ENCODE measurements around the gene TXNRD1.

TXNRD1 gene

DNA sequence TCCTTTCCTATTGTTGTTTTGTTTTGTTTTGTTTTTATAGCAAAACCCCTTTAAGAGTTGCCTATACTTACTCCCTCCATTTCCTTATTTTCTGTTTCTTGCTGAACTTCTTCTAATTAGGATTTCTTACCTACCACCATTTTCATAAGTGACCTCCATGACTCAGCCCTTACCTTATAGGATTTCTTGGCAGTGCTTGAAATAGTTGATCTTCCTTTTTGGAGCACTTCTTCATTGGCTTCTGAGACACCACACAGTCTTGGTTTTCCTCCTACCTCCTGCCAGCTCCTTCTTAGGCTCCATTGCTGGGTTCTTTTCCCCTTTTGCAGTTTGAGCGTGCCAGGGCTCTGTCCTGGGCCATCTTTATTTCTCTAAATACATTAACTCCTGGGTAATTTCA is 64.5 kb downstream of the TXNRD1 start:
- Histone ChIP-seq H3K4me1 (ENCODE audit: control insufficient read depth, insufficient read depth, low read length) (no peaks in the 10 kb centered on the region), H3K36me3 (ENCODE audit: control insufficient read depth, insufficient read depth, low read length) (no peaks in the 10 kb centered on the region), H3K27ac (ENCODE audit: low read depth, low read length) (no peak overlapping the region), H3K9ac (ENCODE audit: low read length) (no peak overlapping the region), H3K4me3 (ENCODE audit: low read length) (no peak overlapping the region), H3K27me3 (ENCODE audit: control insufficient read depth, insufficient read depth, low read length) (no peaks in the 10 kb centered on the region)

GRCh38 chr12:104280717-104281458 is 65.3 kb downstream of the TXNRD1 start:
- no peaks in the 10 kb centered on the region for H3K27me3 ChIP-seq (ENCODE audit: control insufficient read depth, insufficient read depth, low read length)
- no peak overlapping the region for H3K9ac ChIP-seq (ENCODE audit: low read length)
- H3K27ac ChIP-seq (ENCODE audit: low read depth, low read length), result peak overlapping the region; percentile 31
- peaks cover 1% of the 10 kb centered on the region for H3K4me1 ChIP-seq (ENCODE audit: control insufficient read depth, insufficient read depth, low read length)
- H3K36me3 ChIP-seq (ENCODE audit: control insufficient read depth, insufficient read depth, low read length), result no peaks in the 10 kb centered on the region
- H3K4me3 ChIP-seq (ENCODE audit: low read length), result no peak overlapping the region

DNA sequence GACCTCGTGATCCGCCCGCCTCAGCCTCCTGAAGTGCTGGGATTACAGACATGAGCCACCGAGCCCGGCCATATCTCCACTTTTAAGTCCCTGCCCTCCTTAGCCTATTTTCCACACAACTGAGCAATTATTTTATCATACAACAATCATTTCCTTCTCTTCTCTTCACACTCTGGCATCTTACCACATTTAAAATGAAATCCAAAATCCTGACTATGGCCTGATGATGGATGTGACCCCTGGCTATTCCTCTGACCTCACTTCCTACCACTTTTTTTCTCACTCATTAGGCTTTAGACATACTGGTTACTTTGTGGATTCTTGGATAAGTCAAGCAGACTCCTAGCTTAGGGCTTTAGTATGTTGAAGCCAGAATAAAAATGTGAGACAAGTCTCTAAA is 66.1 kb downstream of the TXNRD1 start:
- peaks cover 8% of the 10 kb centered on the region for H3K4me1 ChIP-seq (ENCODE audit: control insufficient read depth, insufficient read depth, low read length)
- no peaks in the 10 kb centered on the region for H3K27me3 ChIP-seq (ENCODE audit: control insufficient read depth, insufficient read depth, low read length)
- no peaks in the 10 kb centered on the region for H3K36me3 ChIP-seq (ENCODE audit: control insufficient read depth, insufficient read depth, low read length)
- H3K4me3 ChIP-seq (ENCODE audit: low read length), result no peak overlapping the region
- H3K9ac ChIP-seq (ENCODE audit: low read length), result no peak overlapping the region
- H3K27ac ChIP-seq (ENCODE audit: low read depth, low read length), result no peak overlapping the region

GRCh38 chr12:104282109-104282508 is 66.5 kb downstream of the TXNRD1 start:
- Histone ChIP-seq H3K4me1 (ENCODE audit: control insufficient read depth, insufficient read depth, low read length) (peaks cover 8% of the 10 kb centered on the region), H3K4me3 (ENCODE audit: low read length) (no peak overlapping the region), H3K9ac (ENCODE audit: low read length) (no peak overlapping the region), H3K36me3 (ENCODE audit: control insufficient read depth, insufficient read depth, low read length) (no peaks in the 10 kb centered on the region), H3K27me3 (ENCODE audit: control insufficient read depth, insufficient read depth, low read length) (no peaks in the 10 kb centered on the region), H3K27ac (ENCODE audit: low read depth, low read length) (no peak overlapping the region)

DNA sequence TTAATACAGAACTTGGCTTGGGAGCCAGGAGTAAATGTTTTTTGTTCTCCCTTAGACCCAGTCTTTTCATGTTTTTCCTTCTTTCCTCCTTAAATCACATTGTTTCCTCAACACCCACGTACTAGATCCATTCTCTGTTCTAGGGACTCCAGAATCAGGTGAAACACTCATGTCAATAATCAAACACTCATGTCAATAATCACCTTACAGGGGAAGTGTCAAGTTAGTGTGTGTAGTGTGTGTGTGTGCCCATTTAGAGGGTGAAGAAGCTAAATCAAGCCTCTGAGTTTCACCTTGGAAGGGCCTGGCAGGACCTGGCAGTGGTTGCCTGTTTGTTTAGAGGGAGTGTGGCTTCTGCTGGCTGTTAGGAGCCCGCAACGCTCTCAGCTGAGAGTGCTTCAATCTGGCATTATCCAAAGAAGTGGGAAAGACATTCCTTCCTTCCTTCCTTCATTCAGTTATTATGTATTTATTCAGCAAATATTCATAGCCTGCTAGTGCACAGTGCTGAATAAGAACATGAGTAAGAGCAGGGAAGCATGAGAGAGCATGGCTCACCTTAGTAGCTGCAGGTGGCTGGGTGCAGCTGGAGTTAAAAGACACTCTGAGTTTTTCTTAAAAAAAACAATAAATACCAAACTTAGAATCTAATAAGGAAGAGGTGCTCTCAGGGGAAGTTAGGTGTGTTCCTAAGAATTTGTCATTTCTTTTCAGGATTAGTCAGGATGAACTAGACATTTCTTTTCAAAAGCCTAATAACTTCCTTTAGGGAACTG is 70.3 kb downstream of the TXNRD1 start:
- Histone ChIP-seq H3K36me3 (ENCODE audit: control insufficient read depth, insufficient read depth, low read length) (no peaks in the 10 kb centered on the region), H3K27me3 (ENCODE audit: control insufficient read depth, insufficient read depth, low read length) (no peaks in the 10 kb centered on the region), H3K27ac (ENCODE audit: low read depth, low read length) (peak overlapping the region; percentile 94), H3K9ac (ENCODE audit: low read length) (no peak overlapping the region), H3K4me3 (ENCODE audit: low read length) (no peak overlapping the region), H3K4me1 (ENCODE audit: control insufficient read depth, insufficient read depth, low read length) (peaks cover 8% of the 10 kb centered on the region)

DNA sequence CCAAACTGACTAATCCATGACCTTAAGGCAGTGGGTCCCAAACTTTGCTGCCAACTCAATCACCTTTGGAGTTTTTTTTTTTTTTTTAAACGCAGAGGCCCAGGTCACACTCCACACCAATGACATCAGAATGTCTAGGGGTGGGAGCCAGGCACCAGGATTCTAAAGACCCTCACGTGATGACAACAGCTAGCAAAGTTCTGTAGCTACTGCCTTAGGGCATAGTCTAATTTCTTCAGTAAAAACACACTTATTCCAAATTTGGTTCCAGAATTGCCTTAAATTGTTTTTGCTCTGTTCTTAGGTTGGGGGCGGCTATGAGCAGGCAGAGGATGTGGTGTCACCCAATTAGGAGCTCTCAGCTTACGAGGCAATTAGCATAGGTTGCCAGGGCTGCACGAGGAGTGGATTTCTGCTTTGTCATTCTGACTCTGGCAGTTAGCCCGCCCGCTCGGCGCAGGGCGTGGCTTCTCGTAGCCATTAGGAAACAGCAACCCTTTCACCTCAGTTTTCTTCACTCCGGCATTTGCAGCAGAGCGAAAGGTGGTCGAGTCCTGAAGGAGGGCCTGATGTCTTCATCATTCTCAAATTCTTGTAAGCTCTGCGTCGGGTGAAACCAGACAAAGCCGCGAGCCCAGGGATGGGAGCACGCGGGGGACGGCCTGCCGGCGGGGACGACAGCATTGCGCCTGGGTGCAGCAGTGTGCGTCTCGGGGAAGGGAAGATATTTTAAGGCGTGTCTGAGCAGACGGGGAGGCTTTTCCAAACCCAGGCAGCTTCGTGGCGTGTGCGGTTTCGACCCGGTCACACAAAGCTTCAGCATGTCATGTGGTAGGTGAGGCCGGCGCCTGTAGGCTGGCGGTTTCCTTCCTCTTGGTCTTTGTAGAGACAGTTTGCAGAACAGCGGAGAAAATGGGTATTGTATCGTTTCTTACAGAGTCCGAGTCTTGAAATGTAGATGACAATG is 71.2 kb downstream of the TXNRD1 start:
- Histone ChIP-seq H3K4me1 (ENCODE audit: control insufficient read depth, insufficient read depth, low read length) (peaks cover 8% of the 10 kb centered on the region), H3K36me3 (ENCODE audit: control insufficient read depth, insufficient read depth, low read length) (peaks cover under 1% of the 10 kb centered on the region)

GRCh38 chr12:104288635-104289274 is 73.2 kb downstream of the TXNRD1 start:
- H3K27me3 ChIP-seq (ENCODE audit: control insufficient read depth, insufficient read depth, low read length), result no peaks in the 10 kb centered on the region
- peaks cover 8% of the 10 kb centered on the region for H3K4me1 ChIP-seq (ENCODE audit: control insufficient read depth, insufficient read depth, low read length)
- peak overlapping the region; percentile 75 for H3K4me3 ChIP-seq (ENCODE audit: low read length)
- peak overlapping the region; percentile 94 for H3K27ac ChIP-seq (ENCODE audit: low read depth, low read length)
- peak overlapping the region; percentile 69 for H3K9ac ChIP-seq (ENCODE audit: low read length)
- H3K36me3 ChIP-seq (ENCODE audit: control insufficient read depth, insufficient read depth, low read length), result peaks cover 4% of the 10 kb centered on the region

More for the DNA sequence above, 71.2 kb downstream of the TXNRD1 start:
- peak overlapping the region; percentile 50 for H3K9ac ChIP-seq (ENCODE audit: low read length)
- H3K4me3 ChIP-seq (ENCODE audit: low read length), result peak overlapping the region; percentile 75
- no peaks in the 10 kb centered on the region for H3K27me3 ChIP-seq (ENCODE audit: control insufficient read depth, insufficient read depth, low read length)
- peak overlapping the region; percentile 94 for H3K27ac ChIP-seq (ENCODE audit: low read depth, low read length)

- H3K4me1 ChIP-seq (ENCODE audit: control insufficient read depth, insufficient read depth, low read length), result peaks cover 10% of the 10 kb centered on the region
- H3K4me3 ChIP-seq (ENCODE audit: low read length), result no peak overlapping the region
- peaks cover 4% of the 10 kb centered on the region for H3K36me3 ChIP-seq (ENCODE audit: control insufficient read depth, insufficient read depth, low read length)
- no peak overlapping the region for H3K27ac ChIP-seq (ENCODE audit: low read depth, low read length)
- H3K9ac ChIP-seq (ENCODE audit: low read length), result no peak overlapping the region
- no peaks in the 10 kb centered on the region for H3K27me3 ChIP-seq (ENCODE audit: control insufficient read depth, insufficient read depth, low read length)
These were observed 74.7 kb downstream of the TXNRD1 start for GRCh38 chr12:104290320-104290719.

DNA sequence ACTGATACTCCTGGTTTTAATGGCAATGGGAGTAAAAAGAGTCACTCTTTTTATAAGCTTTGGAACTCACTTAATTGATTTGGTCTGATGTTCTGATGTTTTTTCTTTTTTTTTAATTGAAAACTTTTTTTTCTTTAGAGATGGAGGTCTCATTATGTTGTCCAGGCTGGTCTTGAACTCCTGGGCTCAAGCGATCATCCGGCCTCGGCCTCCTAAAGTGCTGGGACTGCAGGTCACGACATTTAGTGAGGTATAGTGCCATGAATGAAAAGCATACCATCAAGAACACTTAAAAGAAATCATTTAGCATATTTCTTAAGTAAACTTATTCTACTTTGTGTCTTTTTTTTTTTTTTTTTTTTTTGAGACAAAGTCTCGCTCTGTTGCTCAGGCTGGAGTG is 75.3 kb downstream of the TXNRD1 start:
- H3K27ac ChIP-seq (ENCODE audit: low read depth, low read length), result no peak overlapping the region
- peaks cover 9% of the 10 kb centered on the region for H3K4me1 ChIP-seq (ENCODE audit: control insufficient read depth, insufficient read depth, low read length)
- H3K9ac ChIP-seq (ENCODE audit: low read length), result no peak overlapping the region
- peaks cover 4% of the 10 kb centered on the region for H3K36me3 ChIP-seq (ENCODE audit: control insufficient read depth, insufficient read depth, low read length)
- H3K27me3 ChIP-seq (ENCODE audit: control insufficient read depth, insufficient read depth, low read length), result no peaks in the 10 kb centered on the region
- no peak overlapping the region for H3K4me3 ChIP-seq (ENCODE audit: low read length)

- no peak overlapping the region for H3K4me3 ChIP-seq (ENCODE audit: low read length)
- H3K36me3 ChIP-seq (ENCODE audit: control insufficient read depth, insufficient read depth, low read length), result peaks cover 4% of the 10 kb centered on the region
- no peak overlapping the region for H3K27ac ChIP-seq (ENCODE audit: low read depth, low read length)
- no peak overlapping the region for H3K9ac ChIP-seq (ENCODE audit: low read length)
- no peaks in the 10 kb centered on the region for H3K27me3 ChIP-seq (ENCODE audit: control insufficient read depth, insufficient read depth, low read length)
- peaks cover 2% of the 10 kb centered on the region for H3K4me1 ChIP-seq (ENCODE audit: control insufficient read depth, insufficient read depth, low read length)
These were observed 76.4 kb downstream of the TXNRD1 start for GRCh38 chr12:104291867-104292524.

- Histone ChIP-seq H3K36me3 (ENCODE audit: control insufficient read depth, insufficient read depth, low read length) (peaks cover 4% of the 10 kb centered on the region), H3K4me1 (ENCODE audit: control insufficient read depth, insufficient read depth, low read length) (peaks cover 5% of the 10 kb centered on the region), H3K27me3 (ENCODE audit: control insufficient read depth, insufficient read depth, low read length) (no peaks in the 10 kb centered on the region), H3K9ac (ENCODE audit: low read length) (no peak overlapping the region), H3K4me3 (ENCODE audit: low read length) (no peak overlapping the region), H3K27ac (ENCODE audit: low read depth, low read length) (no peak overlapping the region)
These were observed 77.6 kb downstream of the TXNRD1 start for GRCh38 chr12:104292872-104293794.
